GM12878 (cell line): ENCODE results near the gene FAM193B. TPM values are rescaled to one million over a fixed set of nuclear protein-coding genes. Genes with fewer than 3 reads are reported as not detected.

Experiments used
- ATAC-seq: fragments of 200-7000 bp; cut with Tn5 transposase; 3 replicates; pipeline ENCODE4 v1.9.1; 2020; ENCODE audit warnings: mild to moderate bottlenecking, moderate library complexity
- BruUV-seq: library from RNA; stranded (reverse); fragments of 400-500 nt; replicated peaks from 2 replicates; lab custom pipeline; 2021; lab: Mats Ljungman, UMichigan
- CTCF ChIA-PET: fragments of 300-600 bp; sonication (Branson Sonifier 250); formaldehyde crosslinking; extraction: SDS; loops from one replicate; lab custom pipeline; 2021; ENCODE audit warnings: inconsistent platforms; lab: Yijun Ruan, JAX
- POLR2A ChIA-PET: fragments of 350-600 bp; formaldehyde crosslinking; extraction: SDS; loops from one replicate; lab custom pipeline; 2021; ENCODE audit warnings: inconsistent platforms; lab: Charles Lee
- RAD21 ChIA-PET: fragments of 300-600 bp; sonication (Branson Sonifier 250); formaldehyde crosslinking; loops from one replicate; lab custom pipeline; 2023; ENCODE audit warnings: antibody characterized with exemption; ENCODE audit not compliant: unreplicated experiment; lab: Charles Lee
- SMC1A ChIA-PET: fragments of 300-600 bp; sonication (Branson Sonifier 250); formaldehyde crosslinking; loops from one replicate; lab custom pipeline; 2023; ENCODE audit not compliant: unreplicated experiment, uncharacterized antibody; lab: Charles Lee
- DNase-seq: peaks from one replicate; pipeline ENCODE4 v3.0.0-alpha.2; 2011; ENCODE audit warnings: low read depth, low spot score
- FAIRE-seq: peaks from 3 replicates; lab custom pipeline; 2011; peaks lifted over from hg19 to GRCh38; lab: Jason Lieb, UNC
- H2AFZ ChIP-seq: 2 replicates; pipeline ENCODE4 v1.6.0; 2011; ENCODE audit warnings: low read depth, low read length, control low read depth; ENCODE audit not compliant: control insufficient read depth
- H3K27ac ChIP-seq: 2 replicates; pipeline ENCODE4 v1.5.1; 2011; ENCODE audit warnings: control low read depth; ENCODE audit not compliant: control insufficient read depth, insufficient read depth
- H3K27me3 ChIP-seq, 2 experiments: replicated peaks in 1 of 2; 2 replicates each; pipeline versions ENCODE4 v1.6.0 to v1.6.1; 2011; ENCODE audit warnings: low read length in 1 of 2; ENCODE audit not compliant: control insufficient read depth in 2 of 2, insufficient read depth in 2 of 2
- H3K36me3 ChIP-seq, 2 experiments: 2 replicates each; pipeline ENCODE4 v1.5.1; 2011; ENCODE audit warnings: low read length in 1 of 2; ENCODE audit not compliant: control insufficient read depth in 2 of 2, insufficient read depth in 2 of 2
- H3K4me1 ChIP-seq: 2 replicates; pipeline ENCODE4 v1.6.1; 2011; ENCODE audit warnings: mild to moderate bottlenecking, low read length, moderate library complexity, mixed read lengths; ENCODE audit not compliant: control insufficient read depth, insufficient read depth
- H3K4me2 ChIP-seq: 2 replicates; pipeline ENCODE4 v1.6.0; 2011; ENCODE audit warnings: control low read depth; ENCODE audit not compliant: control insufficient read depth, insufficient read depth
- H3K4me3 ChIP-seq: fragments of 200-600 bp; sonication (generic); 2 replicates; pipeline ENCODE4 v1.5.1; 2016
- H3K79me2 ChIP-seq: 2 replicates; pipeline ENCODE4 v1.6.0; 2011; ENCODE audit warnings: low read length; ENCODE audit not compliant: control insufficient read depth, insufficient read depth
- H3K9ac ChIP-seq: 2 replicates; pipeline ENCODE4 v1.8.0; 2011; ENCODE audit warnings: low read length, control low read depth, mixed read lengths; ENCODE audit not compliant: control insufficient read depth, insufficient read depth
- H3K9me3 ChIP-seq: replicated peaks from 3 replicates; pipeline ENCODE4 v1.5.1; 2011; ENCODE audit warnings: mild to moderate bottlenecking, low read length; ENCODE audit not compliant: control insufficient read depth, insufficient read depth
- H4K20me1 ChIP-seq: 2 replicates; pipeline ENCODE4 v1.6.0; 2011; ENCODE audit not compliant: control insufficient read depth, insufficient read depth
- BACH1 ChIP-seq: fragments of 450-650 bp; IDR thresholded peaks from 2 replicates; pipeline ENCODE4 v1.6.1; 2017; ENCODE audit warnings: mild to moderate bottlenecking, borderline replicate concordance
- DPF2 ChIP-seq: fragments of 450-650 bp; IDR thresholded peaks from 2 replicates; pipeline ENCODE4 v1.6.1; 2017; ENCODE audit warnings: mild to moderate bottlenecking
- ESRRA ChIP-seq: IDR thresholded peaks from 2 replicates; pipeline ENCODE4 v1.6.1; 2012; ENCODE audit warnings: mild to moderate bottlenecking, low read length, improper control_type of control experiment
- HDAC6 ChIP-seq: fragments of 200-600 bp; sonication (generic); IDR thresholded peaks from one replicate; pipeline ENCODE4 v1.8.0; 2017; ENCODE audit warnings: antibody characterized with exemption; ENCODE audit not compliant: unreplicated experiment
- IKZF2 ChIP-seq, 2 experiments: fragments of 450-650 bp; IDR thresholded peaks; 2 replicates each; pipeline ENCODE4 v1.6.1; 2017; ENCODE audit warnings: mild to moderate bottlenecking in 2 of 2, moderate library complexity in 2 of 2
- MYB ChIP-seq: fragments of 150-350 bp; IDR thresholded peaks from 2 replicates; pipeline ENCODE4 v1.6.1; 2014; ENCODE audit warnings: mild to moderate bottlenecking, low read depth, low read length, borderline replicate concordance
- NKRF ChIP-seq: fragments of 450-650 bp; conservative IDR thresholded peaks from 2 replicates; pipeline ENCODE4 v1.6.1; 2017; ENCODE audit warnings: mild to moderate bottlenecking, moderate library complexity
- PKNOX1 ChIP-seq: fragments of 450-650 bp; IDR thresholded peaks from 2 replicates; pipeline ENCODE4 v1.6.1; 2016; ENCODE audit warnings: mild to moderate bottlenecking
- POLR2AphosphoS5 ChIP-seq: IDR thresholded peaks from 2 replicates; pipeline ENCODE4 v1.6.1; 2011; ENCODE audit warnings: mild to moderate bottlenecking, low read length, inconsistent platforms
- RB1 ChIP-seq: fragments of 450-650 bp; formaldehyde crosslinking; IDR thresholded peaks from 2 replicates; pipeline ENCODE4 v1.6.1; 2017; ENCODE audit warnings: mild to moderate bottlenecking, borderline replicate concordance
- RBBP5 ChIP-seq: fragments of 200-600 bp; sonication (generic); conservative IDR thresholded peaks from 2 replicates; pipeline ENCODE4 v1.6.1; 2016
- SMAD5 ChIP-seq: IDR thresholded peaks from 2 replicates; pipeline ENCODE4 v1.6.1; 2016; ENCODE audit warnings: antibody characterized with exemption, low read depth
- SMARCA5 ChIP-seq: fragments of 450-650 bp; IDR thresholded peaks from 2 replicates; pipeline ENCODE4 v1.6.1; 2017; ENCODE audit warnings: mild to moderate bottlenecking
- SRF ChIP-seq, 2 experiments: IDR thresholded peaks; 2 replicates each; pipeline ENCODE4 v1.6.1; 2011; ENCODE audit warnings: low read depth in 2 of 2, low read length in 2 of 2, mild to moderate bottlenecking in 1 of 2, moderate library complexity in 1 of 2
- USF2 ChIP-seq: IDR thresholded peaks from 2 replicates; pipeline ENCODE4 v1.6.1; 2011; ENCODE audit warnings: low read depth, low read length, improper control_type of control experiment, borderline replicate concordance
- WRNIP1 ChIP-seq: IDR thresholded peaks from 2 replicates; pipeline ENCODE4 v1.6.1; 2011; ENCODE audit warnings: low read depth, low read length, improper control_type of control experiment, borderline replicate concordance
- YY1 ChIP-seq: IDR thresholded peaks from 2 replicates; pipeline ENCODE4 v1.6.1; 2011; ENCODE audit warnings: low read depth, mild to moderate bottlenecking, low read length
- ZNF207 ChIP-seq: fragments of 450-650 bp; IDR thresholded peaks from 2 replicates; pipeline ENCODE4 v1.6.1; 2014; ENCODE audit warnings: antibody characterized with exemption, mild to moderate bottlenecking, borderline replicate concordance
- ZNF217 ChIP-seq: fragments of 450-650 bp; IDR thresholded peaks from 2 replicates; pipeline ENCODE4 v1.6.1; 2017; ENCODE audit warnings: antibody characterized with exemption, mild to moderate bottlenecking
- ZSCAN29 ChIP-seq: fragments of 450-650 bp; IDR thresholded peaks from 2 replicates; pipeline ENCODE4 v1.6.1; 2017; ENCODE audit warnings: mild to moderate bottlenecking, moderate library complexity
- WGBS: methylation state at CpG from one replicate; pipeline ENCODE4 v1.1.6; 2016; ENCODE audit warnings: low lambda C conversion rate; ENCODE audit not compliant: insufficient replicate concordance, insufficient coverage; ENCODE audit errors: missing lambda C conversion rate; 5-methylcytosine and 5-hydroxymethylcytosine counted together
- in situ Hi-C: fragments of 300-500 bp; cut with MboI; formaldehyde crosslinking; loops from 9 replicates; pipeline ENCODE4 v1.14.3; 2018; ENCODE audit warnings: mixed read lengths
- intact Hi-C: fragments of 100-400 bp; cut with micrococcal nuclease; formaldehyde crosslinking; loops from one replicate; pipeline ENCODE4 v1.14.2; 2022; ENCODE audit not compliant: unreplicated experiment
- polyA plus RNA-seq, 11 experiments: library from polyadenylated mRNA; depleted of rRNA in 4 of 11; unstranded in 6 of 11; stranded (reverse) in 5 of 11; fragments of >200 nt; fragmentation: Nextera tagmentation in 4 of 11; fragmentation: Illumina TruSeq in 1 of 11; extraction: Ambion mirVana in 4 of 11; extraction: Trizol in 1 of 11; gene quantifications; 1 replicate in 1 of 11; 2 replicates in 10 of 11; pipeline versions ENCODE4 v1.2.1 to v1.2.3, GENCODE V29; 2011 to 2016; ENCODE audit warnings: inconsistent platforms in 2 of 11, missing spikeins in 2 of 11, low read depth in 1 of 11
- total RNA-seq, 4 experiments: library from RNA; depleted of rRNA in 3 of 4; stranded (reverse); fragments of >200 nt in 3 of 4; fragmentation: Illumina TruSeq in 1 of 4; extraction: Trizol in 1 of 4; gene quantifications; 2 replicates each; pipeline versions ENCODE4 v1.2.1 to v1.2.3, GENCODE V29; 2013 to 2021

Gene FAM193B
- total and polyA plus RNA-seq, 10 of the 15 experiments (the other 5 are each of a cell fraction or from before 2014, with no cell fraction given), result 3.3 to 47.0 (median 25.1) TPM

GRCh38 chr5:177536386-177536785 lies 18.0 kb downstream of the FAM193B start:
- no peaks in the 10 kb centered on the region for H3K4me1 ChIP-seq
- 81% methylated on average over 10 of the region's 10 CpGs for WGBS
- H3K36me3 ChIP-seq, result peaks cover 14 to 32% of the 10 kb centered on the region in 2 experiments
- H3K4me2 ChIP-seq, result no peak overlapping the region
- intact Hi-C loops, result no loop called here
- no peak overlapping the region for H3K9ac ChIP-seq
- DNase-seq (no peak), FAIRE-seq (no peak), ATAC-seq (no peak)
- no peak overlapping the region for H3K27ac ChIP-seq
- TF ChIP-seq WRNIP1, result no peak
- no peak for TF ChIP-seq ZNF217
- no peak for TF ChIP-seq YY1
- TF ChIP-seq RBBP5, result no peak
- TF ChIP-seq USF2, result no peak
- TF ChIP-seq HDAC6, result no peak
- TF ChIP-seq PKNOX1, result no peak
- no peak for TF ChIP-seq SRF (IDR thresholded peaks at IDR 0.05; ENCODE audit: low read depth in 2 of 2, low read length in 2 of 2)
- no peak for TF ChIP-seq BACH1
- TF ChIP-seq SMARCA5, result no peak
- TF ChIP-seq POLR2AphosphoS5, result no peak
- no peak for TF ChIP-seq NKRF
- TF ChIP-seq MYB, result no peak
- no peak for TF ChIP-seq DPF2
- no peak for TF ChIP-seq ZSCAN29
- TF ChIP-seq IKZF2 (IDR thresholded peaks at IDR 0.05), result no peak
- no peak for TF ChIP-seq ZNF207
- no peak for TF ChIP-seq SMAD5
- TF ChIP-seq ESRRA, result no peak
- no peak for TF ChIP-seq RB1
- H3K27me3 ChIP-seq, result no peaks in the 10 kb centered on the region
- ChIA-PET RAD21 (no interaction called here), POLR2A (interaction anchor here (1.0 kb wide), 1 partner anchor 19 kb away, joined by 3 read pairs; no protein-coding TSS in a partner anchor), SMC1A (no interaction called here), CTCF (interaction anchor here (0.5 kb wide), 1 partner anchor 839 kb away, joined by 3 read pairs; no protein-coding TSS in a partner anchor)
- no peak overlapping the region for H3K4me3 ChIP-seq
- in situ Hi-C loops, result no loop called here
- H3K79me2 ChIP-seq, result no peaks in the 10 kb centered on the region
- no peak overlapping the region for H2AFZ ChIP-seq
- no TSS peak for BruUV-seq
- H3K9me3 ChIP-seq, result no peaks in the 10 kb centered on the region
- H4K20me1 ChIP-seq, result no peaks in the 10 kb centered on the region
